ENCODE results near the gene CPTP. TPM values are rescaled to one million over a fixed set of nuclear protein-coding genes. Genes with fewer than 3 reads are reported as not detected.

The CPTP gene
- total RNA-seq, 4 donors from 2014 or later: 8.5 to 18.6 (median 11.5) TPM

GRCh38 chr1:1297802-1298424, 26.7 kb upstream of the CPTP start:
- no peak for TF ChIP-seq CTCF (IDR thresholded peaks at IDR 0.05)
- DNase-seq (ENCODE audit: low spot score): no peak
- no peak for ATAC-seq (ENCODE audit: low FRiP score)

- DNase-seq (ENCODE audit: low spot score) (no peak), ATAC-seq (ENCODE audit: low FRiP score) (no peak)
- no peak for TF ChIP-seq CTCF (IDR thresholded peaks at IDR 0.05)
Observed at GRCh38 chr1:1298861-1299685, 25.5 kb upstream of the CPTP start.

GRCh38 chr1:1299686-1300351, 24.8 kb upstream of the CPTP start:
- no peak for TF ChIP-seq CTCF (IDR thresholded peaks at IDR 0.05)
- DNase-seq (ENCODE audit: low spot score): no peak
- no peak for ATAC-seq (ENCODE audit: low FRiP score)

- TF ChIP-seq CTCF (IDR thresholded peaks at IDR 0.05): no peak
- DNase-seq (ENCODE audit: low spot score) (no peak), ATAC-seq (ENCODE audit: low FRiP score) (no peak)
Observed at GRCh38 chr1:1300352-1300739, 24.3 kb upstream of the CPTP start.

GRCh38 chr1:1302006-1302430, 22.6 kb upstream of the CPTP start:
- DNase-seq (ENCODE audit: low spot score): no peak
- no peak for ATAC-seq (ENCODE audit: low FRiP score)
- no peak for TF ChIP-seq CTCF (IDR thresholded peaks at IDR 0.05)

GRCh38 chr1:1302951-1303509, 21.6 kb upstream of the CPTP start:
- no peak for TF ChIP-seq CTCF (IDR thresholded peaks at IDR 0.05)
- ATAC-seq (ENCODE audit: low FRiP score): no peak
- no peak for DNase-seq (ENCODE audit: low spot score)

Measured in omental fat pad (tissue), 4 donors.